ENCODE results near the gene SLC25A6. TPM values are rescaled to one million over a fixed set of nuclear protein-coding genes. Genes with fewer than 3 reads are reported as not detected.

The SLC25A6 gene
- total RNA-seq, 2 donors from 2014 or later, result 419 to 474 TPM

DNA sequence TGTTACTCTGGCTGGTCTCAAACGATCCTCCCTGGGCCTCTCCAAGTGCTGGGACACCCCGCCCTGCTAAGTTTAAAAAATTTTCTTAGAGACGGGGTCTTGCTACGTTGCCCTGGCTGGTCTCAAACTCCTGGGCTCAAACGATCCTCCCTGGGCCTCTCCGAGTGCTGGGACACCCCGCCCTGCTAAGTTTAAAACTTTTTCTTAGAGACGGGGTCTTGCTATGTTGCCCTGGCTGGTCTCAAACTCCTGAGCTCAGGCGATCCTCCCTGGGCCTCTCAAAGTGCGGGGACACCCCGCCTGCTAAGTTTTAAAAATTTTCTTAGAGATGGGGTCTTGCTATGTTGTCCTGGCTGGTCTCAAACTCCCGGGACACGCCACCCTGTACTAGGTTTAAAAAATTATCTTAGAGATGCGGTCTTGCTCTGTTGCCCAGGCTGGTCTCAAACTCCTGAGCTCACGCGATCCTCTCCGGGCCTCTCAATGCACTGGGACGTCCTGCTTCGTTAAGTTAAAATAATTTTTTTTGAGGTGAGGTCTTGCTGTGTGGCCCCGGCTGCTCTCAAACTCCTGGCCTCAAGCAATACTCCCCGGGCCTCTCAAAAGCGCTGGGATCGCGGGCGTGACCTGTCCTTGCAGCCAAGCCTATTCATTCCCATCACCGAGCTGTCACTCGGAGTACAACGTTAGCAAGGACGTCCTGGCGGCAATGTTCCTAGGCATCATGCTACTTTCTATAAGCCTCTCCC, 1.1 kb downstream of the SLC25A6 start:
- Histone ChIP-seq H3K4me1 (peaks cover 5% of the 10 kb centered on the region), H3K4me3 (peak overlapping the region; percentile 93), H3K27ac (peak overlapping the region; percentile 96), H3K9ac (ENCODE audit: low read depth in 2 of 2, low read length in 2 of 2) (peak overlapping the region; percentile 70 to 99), H3K36me3 (peaks cover 25% of the 10 kb centered on the region), H3K27me3 (no peaks in the 10 kb centered on the region), H3K9me3 (no peaks in the 10 kb centered on the region)
- TF ChIP-seq, protein P1, sequence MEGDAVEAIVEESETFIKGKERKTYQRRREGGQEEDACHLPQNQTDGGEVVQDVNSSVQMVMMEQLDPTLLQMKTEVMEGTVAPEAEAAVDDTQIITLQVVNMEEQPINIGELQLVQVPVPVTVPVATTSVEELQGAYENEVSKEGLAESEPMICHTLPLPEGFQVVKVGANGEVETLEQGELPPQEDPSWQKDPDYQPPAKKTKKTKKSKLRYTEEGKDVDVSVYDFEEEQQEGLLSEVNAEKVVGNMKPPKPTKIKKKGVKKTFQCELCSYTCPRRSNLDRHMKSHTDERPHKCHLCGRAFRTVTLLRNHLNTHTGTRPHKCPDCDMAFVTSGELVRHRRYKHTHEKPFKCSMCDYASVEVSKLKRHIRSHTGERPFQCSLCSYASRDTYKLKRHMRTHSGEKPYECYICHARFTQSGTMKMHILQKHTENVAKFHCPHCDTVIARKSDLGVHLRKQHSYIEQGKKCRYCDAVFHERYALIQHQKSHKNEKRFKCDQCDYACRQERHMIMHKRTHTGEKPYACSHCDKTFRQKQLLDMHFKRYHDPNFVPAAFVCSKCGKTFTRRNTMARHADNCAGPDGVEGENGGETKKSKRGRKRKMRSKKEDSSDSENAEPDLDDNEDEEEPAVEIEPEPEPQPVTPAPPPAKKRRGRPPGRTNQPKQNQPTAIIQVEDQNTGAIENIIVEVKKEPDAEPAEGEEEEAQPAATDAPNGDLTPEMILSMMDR (IDR thresholded peaks at IDR 0.05), result no peak
- no peak for DNase-seq
- intact Hi-C loops (cut with DNase I), result loop anchor here (10.0 kb wide), 1 partner anchor 204 kb away; the partner anchor contains the start of gene AKAP17A

DNA sequence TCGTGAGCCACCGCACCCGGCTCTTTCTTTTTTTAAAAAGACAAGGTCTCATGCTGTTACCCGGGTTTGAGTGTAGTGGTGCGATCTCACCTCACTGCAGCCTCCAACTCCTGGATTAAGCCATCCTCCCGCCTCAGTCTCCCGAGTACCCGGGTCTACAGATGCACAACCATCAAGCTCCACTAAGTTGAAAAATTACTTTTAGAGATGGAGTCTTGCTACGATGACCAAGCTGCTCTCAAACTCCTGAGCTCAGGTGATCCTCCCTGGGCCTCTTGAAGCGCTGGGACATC, 2.0 kb downstream of the SLC25A6 start:
- no peak for DNase-seq
- no peak overlapping the region for H3K4me3 ChIP-seq

DNA sequence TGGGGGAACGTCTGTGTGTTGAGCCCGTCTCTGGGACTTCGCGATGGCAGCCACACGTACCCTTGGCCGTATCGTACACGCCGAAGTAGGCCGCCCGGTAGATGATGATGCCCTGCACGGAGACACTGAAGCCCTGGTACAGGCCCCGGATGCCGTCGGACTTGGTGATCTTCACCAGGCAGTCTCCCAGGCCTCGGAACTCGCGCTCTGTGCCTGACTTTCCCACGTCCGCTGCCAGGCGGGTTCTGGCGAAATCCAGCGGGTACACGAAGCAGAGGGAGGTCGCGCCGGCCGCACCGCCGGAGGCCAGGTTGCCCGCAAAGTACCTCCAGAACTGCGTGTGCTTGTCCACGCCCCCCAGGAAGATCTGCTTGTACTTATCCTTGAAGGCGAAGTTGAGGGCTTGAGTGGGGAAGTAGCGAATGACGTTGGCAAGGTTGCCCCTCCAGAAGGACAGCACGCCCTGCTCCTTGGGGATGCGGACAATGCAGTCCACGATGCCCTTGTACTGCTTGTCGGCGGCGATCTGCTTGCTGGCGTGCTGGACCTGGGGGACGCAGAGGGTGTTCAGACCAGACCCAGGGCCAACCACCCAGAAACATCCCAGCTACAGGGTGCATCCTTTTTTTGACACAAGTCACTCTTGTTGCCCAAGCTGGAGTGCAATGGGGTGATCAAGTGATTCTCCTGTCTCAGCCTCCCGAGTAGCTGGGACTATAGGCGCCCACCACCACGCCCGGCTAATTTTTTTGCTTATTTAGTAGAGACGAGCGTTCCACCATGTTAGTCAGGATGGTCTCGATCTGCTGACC, 2.5 kb downstream of the SLC25A6 start:
- Histone ChIP-seq H3K4me1 (peaks cover 5% of the 10 kb centered on the region), H3K27me3 (no peaks in the 10 kb centered on the region), H3K9me3 (no peaks in the 10 kb centered on the region), H3K36me3 (peaks cover 30% of the 10 kb centered on the region), H3K9ac (ENCODE audit: low read depth in 2 of 2, low read length in 2 of 2) (no peak overlapping the region), H3K4me3 (no peak overlapping the region), H3K27ac (no peak overlapping the region)
- TF ChIP-seq, protein P1 (IDR thresholded peaks at IDR 0.05), result no peak
- DNase-seq, result no peak
- intact Hi-C loops (cut with DNase I), result no loop called here

More for the DNA sequence above, 2.0 kb downstream of the SLC25A6 start:
- H3K27me3 ChIP-seq, result no peaks in the 10 kb centered on the region
- intact Hi-C loops (cut with DNase I), result loop anchor here (10.0 kb wide), 1 partner anchor 205 kb away; the partner anchor contains the start of gene AKAP17A
- H3K27ac ChIP-seq, result no peak overlapping the region
- H3K9me3 ChIP-seq, result no peaks in the 10 kb centered on the region
- no peak overlapping the region for H3K9ac ChIP-seq (ENCODE audit: low read depth in 2 of 2, low read length in 2 of 2)
- peaks cover 30% of the 10 kb centered on the region for H3K36me3 ChIP-seq
- H3K4me1 ChIP-seq, result peaks cover 5% of the 10 kb centered on the region
- TF ChIP-seq, protein P1 (IDR thresholded peaks at IDR 0.05), result no peak

DNA sequence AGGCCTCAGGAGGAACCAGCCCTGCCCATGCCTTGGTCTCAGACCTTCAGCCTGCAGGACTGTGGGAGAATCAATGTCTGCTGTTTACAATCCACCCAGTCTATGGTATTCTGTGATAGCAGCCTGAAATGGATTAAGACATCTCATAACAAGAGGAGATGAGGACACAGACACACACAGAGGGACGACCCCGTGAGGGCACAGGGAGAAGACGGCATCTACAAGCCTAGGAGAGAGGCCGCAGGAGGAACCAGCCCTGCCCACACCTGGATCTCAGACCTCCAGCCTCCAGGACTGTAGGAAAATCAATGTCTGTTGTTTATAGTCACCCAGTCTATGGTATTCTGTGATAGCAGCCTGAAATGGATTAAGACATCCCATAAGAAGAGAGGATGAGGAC, 3.3 kb downstream of the SLC25A6 start:
- H3K4me1 ChIP-seq, result peaks cover 5% of the 10 kb centered on the region
- H3K27me3 ChIP-seq, result no peaks in the 10 kb centered on the region
- intact Hi-C loops (cut with DNase I), result no loop called here
- H3K36me3 ChIP-seq, result peaks cover 30% of the 10 kb centered on the region
- H3K4me3 ChIP-seq, result no peak overlapping the region
- no peak overlapping the region for H3K27ac ChIP-seq
- H3K9me3 ChIP-seq, result no peaks in the 10 kb centered on the region
- no peak for DNase-seq
- TF ChIP-seq, protein P1 (IDR thresholded peaks at IDR 0.05), result no peak
- H3K9ac ChIP-seq (ENCODE audit: low read depth in 2 of 2, low read length in 2 of 2), result no peak overlapping the region

DNA sequence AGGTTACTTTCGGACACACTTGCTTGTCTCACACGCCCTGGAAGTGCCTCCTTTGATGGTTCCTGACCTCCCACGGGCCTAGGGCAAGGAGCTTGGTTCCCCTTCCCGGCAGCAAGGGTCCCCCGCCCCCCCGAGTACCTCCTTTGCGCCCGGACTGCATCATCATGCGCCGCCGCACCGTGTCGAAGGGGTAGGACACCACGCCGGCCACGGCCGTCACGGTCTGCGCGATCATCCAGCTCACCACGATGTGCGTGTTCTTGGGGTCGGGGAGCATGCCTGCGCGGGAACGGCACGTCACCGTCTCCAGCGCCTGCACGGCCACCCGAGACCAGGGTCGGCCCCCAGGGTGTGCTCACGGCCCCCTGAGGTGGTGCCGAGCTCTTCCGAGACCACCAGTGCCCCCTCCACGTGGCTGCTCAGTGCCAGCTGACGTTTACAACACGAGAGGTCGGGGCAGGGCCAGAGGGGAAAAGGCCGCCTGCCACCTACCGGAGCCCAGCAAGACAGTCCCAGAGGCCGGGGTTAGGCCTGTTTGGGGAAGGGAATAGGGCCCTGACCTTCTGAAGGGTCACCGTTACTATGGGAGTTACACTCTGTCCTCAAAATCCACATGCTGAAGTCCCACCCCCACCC, 4.7 kb downstream of the SLC25A6 start:
- Histone ChIP-seq H3K27me3 (no peaks in the 10 kb centered on the region), H3K9ac (ENCODE audit: low read depth in 2 of 2, low read length in 2 of 2) (no peak overlapping the region), H3K4me1 (peaks cover 5% of the 10 kb centered on the region), H3K36me3 (peaks cover 30% of the 10 kb centered on the region), H3K4me3 (no peak overlapping the region), H3K27ac (no peak overlapping the region), H3K9me3 (no peaks in the 10 kb centered on the region)
- no peak for DNase-seq
- intact Hi-C loops (cut with DNase I), result no loop called here
- TF ChIP-seq, protein P1 (IDR thresholded peaks at IDR 0.05), result no peak
